ENCODE data around the gene PLEKHG7.
"Not testable (repeated sequence)": the region's sequence is repeated elsewhere in the genome, so short reads cannot be mapped to it uniquely, and the experiment has no call there.

PLEKHG7 gene

GRCh38 chr12:92740411-92740810 is 37.6 kb downstream of the PLEKHG7 start:
- DNase-seq (ENCODE audit: low read depth), result no peak
- H3K4me3 ChIP-seq (ENCODE audit: control insufficient read depth, low read depth, low read length), result no peak overlapping the region
- no peak for TF ChIP-seq CTCF (conservative IDR thresholded peaks at IDR 0.05; ENCODE audit: control insufficient read depth, insufficient read depth, low read depth, low read length)

GRCh38 chr12:92743026-92743425 is 40.2 kb downstream of the PLEKHG7 start:
- no peak overlapping the region for H3K4me3 ChIP-seq (ENCODE audit: control insufficient read depth, low read depth, low read length)
- TF ChIP-seq CTCF (conservative IDR thresholded peaks at IDR 0.05; ENCODE audit: control insufficient read depth, insufficient read depth, low read depth, low read length), result no peak
- no peak for DNase-seq (ENCODE audit: low read depth)

GRCh38 chr12:92745856-92746550 is 43.2 kb downstream of the PLEKHG7 start:
- no peak overlapping the region for H3K4me3 ChIP-seq (ENCODE audit: control insufficient read depth, low read depth, low read length)
- no peak for TF ChIP-seq CTCF (conservative IDR thresholded peaks at IDR 0.05; ENCODE audit: control insufficient read depth, insufficient read depth, low read depth, low read length)
- peak; percentile 99 for DNase-seq (ENCODE audit: low read depth)

- TF ChIP-seq CTCF (conservative IDR thresholded peaks at IDR 0.05; ENCODE audit: control insufficient read depth, insufficient read depth, low read depth, low read length), result no peak
- no peak for DNase-seq (ENCODE audit: low read depth)
Measured at GRCh38 chr12:92747151-92747550, 44.4 kb downstream of the PLEKHG7 start.

GRCh38 chr12:92749691-92750090 is 46.9 kb downstream of the PLEKHG7 start:
- not testable (repeated sequence) for H3K4me3 ChIP-seq (ENCODE audit: control insufficient read depth, low read depth, low read length); DNase-seq (ENCODE audit: low read depth)

More at GRCh38 chr12:92747151-92747550, 44.4 kb downstream of the PLEKHG7 start:
- H3K4me3 ChIP-seq (ENCODE audit: control insufficient read depth, low read depth, low read length), result no peak overlapping the region

- TF ChIP-seq CTCF (conservative IDR thresholded peaks at IDR 0.05; ENCODE audit: control insufficient read depth, insufficient read depth, low read depth, low read length), result no peak
- DNase-seq (ENCODE audit: low read depth), result peak; percentile 41
- H3K4me3 ChIP-seq (ENCODE audit: control insufficient read depth, low read depth, low read length), result no peak overlapping the region
Measured at GRCh38 chr12:92753976-92754885, 51.4 kb downstream of the PLEKHG7 start.
